HG02938 (cell line): ENCODE results near the gene FBXO31.
"Not testable (repeated sequence)": the region's sequence is repeated elsewhere in the genome, so short reads cannot be mapped to it uniquely, and the experiment has no call there.

Experiments
- ATAC-seq: cut with Tn5 transposase; IDR thresholded peaks from one replicate; pipeline ENCODE4 v1.9.1; 2021; ENCODE audit warnings: mild to moderate bottlenecking, moderate library complexity; ENCODE audit not compliant: unreplicated experiment

The FBXO31 gene

GRCh38 chr16:87344931-87345631 is 38.5 kb downstream of the FBXO31 start:
- ATAC-seq = no peak

GRCh38 chr16:87344165-87344930 is 39.2 kb downstream of the FBXO31 start:
- no peak for ATAC-seq

- no peak for ATAC-seq
These were observed 39.9 kb downstream of the FBXO31 start for GRCh38 chr16:87343753-87344050.

GRCh38 chr16:87342978-87343752 is 40.4 kb downstream of the FBXO31 start:
- no peak for ATAC-seq

- ATAC-seq = no peak
These were observed 41.1 kb downstream of the FBXO31 start for GRCh38 chr16:87342504-87342903.

GRCh38 chr16:87340198-87340597 is 43.4 kb downstream of the FBXO31 start:
- ATAC-seq = no peak

- not testable (repeated sequence) for ATAC-seq
These were observed 43.9 kb downstream of the FBXO31 start for GRCh38 chr16:87339724-87340105.

GRCh38 chr16:87339086-87339723 is 44.4 kb downstream of the FBXO31 start:
- no peak for ATAC-seq

GRCh38 chr16:87338155-87338765 is 45.3 kb downstream of the FBXO31 start:
- ATAC-seq = no peak

- ATAC-seq = no peak
These were observed 46.3 kb downstream of the FBXO31 start for GRCh38 chr16:87337262-87337771.

- no peak for ATAC-seq
These were observed 46.9 kb downstream of the FBXO31 start for GRCh38 chr16:87336434-87337240.

GRCh38 chr16:87335625-87336433 is 47.7 kb downstream of the FBXO31 start:
- no peak for ATAC-seq

GRCh38 chr16:87334651-87335624 is 48.6 kb downstream of the FBXO31 start:
- no peak for ATAC-seq

- ATAC-seq = no peak
These were observed 49.8 kb downstream of the FBXO31 start for GRCh38 chr16:87333581-87334331.

- ATAC-seq = no peak
These were observed 50.5 kb downstream of the FBXO31 start for GRCh38 chr16:87333101-87333500.

GRCh38 chr16:87332150-87332549 is 51.4 kb downstream of the FBXO31 start:
- no peak for ATAC-seq

- no peak for ATAC-seq
These were observed 52.3 kb downstream of the FBXO31 start for GRCh38 chr16:87331241-87331801.
